ENCODE measurements around the gene SRSF7.

GRCh38 chr2:38747007-38747424 lies 4.1 kb downstream of the SRSF7 start:
- TF ChIP-seq CTCF (IDR thresholded peaks at IDR 0.05) (no peak), POLR2A (IDR thresholded peaks at IDR 0.05) (no peak)
